Body of pancreas (tissue), 4 donors: Measurements from ENCODE around the gene TSPAN18. TPM values are rescaled to one million over a fixed set of nuclear protein-coding genes. Genes with fewer than 3 reads are reported as not detected.

Experiments used
- ATAC-seq: fragments of 150-250 bp; one replicate; pipeline ENCODE4 v1.9.1; 2016
- DNase-seq, 4 donors: peaks; one replicate each; pipeline ENCODE4 v3.0.0-alpha.2; 2019
- H3K27ac ChIP-seq, 4 donors: fragments of 200-600 bp; sonication (generic); 1 replicate in 3 of 4; 2 replicates in 1 of 4; pipeline versions ENCODE4 v1.5.1 to v1.6.1; 2016 to 2019; ENCODE audit warnings: mild to moderate bottlenecking in 1 of 4, mixed read lengths in 1 of 4, moderate library complexity in 1 of 4
- H3K27me3 ChIP-seq, 2 donors: fragments of 200-600 bp; sonication (generic); one replicate each; pipeline ENCODE4 v1.6.0; 2016; ENCODE audit warnings: mild to moderate bottlenecking in 1 of 2
- H3K36me3 ChIP-seq, 2 donors: fragments of 200-600 bp; sonication (generic); replicated peaks in 1 of 2; 2 replicates each; pipeline ENCODE4 v1.5.1; 2016; ENCODE audit warnings: low read depth in 2 of 2; ENCODE audit not compliant: insufficient read depth in 1 of 2
- H3K4me1 ChIP-seq: fragments of 200-600 bp; sonication (generic); one replicate; pipeline ENCODE4 v1.6.0; 2016
- H3K4me3 ChIP-seq, 2 donors: fragments of 200-600 bp; sonication (generic); 1 replicate in 1 of 2; 2 replicates in 1 of 2; pipeline ENCODE4 v1.5.1; 2016 to 2019
- H3K9me3 ChIP-seq, 3 donors: fragments of 200-600 bp; sonication (generic); 1 replicate in 2 of 3; 2 replicates in 1 of 3; pipeline ENCODE4 v1.5.1; 2016
- POLR2A ChIP-seq, 3 donors: fragments of 450-650 bp; IDR thresholded peaks; one replicate each; pipeline ENCODE4 v1.6.1; 2016; ENCODE audit warnings: antibody characterized with exemption in 3 of 3, mild to moderate bottlenecking in 2 of 3
- WGBS, 2 donors: methylation state at CpG; one replicate each; pipeline ENCODE4 v1.1.5; 2017; 5-methylcytosine and 5-hydroxymethylcytosine counted together
- intact Hi-C: fragments of 100-400 bp; cut with DNase I; formaldehyde crosslinking; loops from one replicate; pipeline ENCODE4 v1.15.1; 2023
- total RNA-seq, 2 donors: library from RNA; depleted of rRNA; stranded (reverse); fragments of >200 nt; gene quantifications; one replicate each; pipeline ENCODE4 v1.1.0, GENCODE V29; 2016
- TF ChIP-seq, protein P1 (sequence below), 7 experiments: fragments of 450-650 bp in 4 of 7; fragments of 200-600 bp in 3 of 7; sonication (generic) in 3 of 7; IDR thresholded peaks; one replicate each; pipeline ENCODE4 v1.5.1; 2016 to 2019; ENCODE audit warnings: antibody characterized with exemption in 7 of 7

TSPAN18 gene
- total RNA-seq, 2 donors from 2014 or later, result 2.1 to 3.0 TPM

GRCh38 chr11:44804449-44805437, 78.0 kb downstream of the TSPAN18 start:
- TF ChIP-seq POLR2A (IDR thresholded peaks at IDR 0.05), result no peak
- TF ChIP-seq, protein P1, sequence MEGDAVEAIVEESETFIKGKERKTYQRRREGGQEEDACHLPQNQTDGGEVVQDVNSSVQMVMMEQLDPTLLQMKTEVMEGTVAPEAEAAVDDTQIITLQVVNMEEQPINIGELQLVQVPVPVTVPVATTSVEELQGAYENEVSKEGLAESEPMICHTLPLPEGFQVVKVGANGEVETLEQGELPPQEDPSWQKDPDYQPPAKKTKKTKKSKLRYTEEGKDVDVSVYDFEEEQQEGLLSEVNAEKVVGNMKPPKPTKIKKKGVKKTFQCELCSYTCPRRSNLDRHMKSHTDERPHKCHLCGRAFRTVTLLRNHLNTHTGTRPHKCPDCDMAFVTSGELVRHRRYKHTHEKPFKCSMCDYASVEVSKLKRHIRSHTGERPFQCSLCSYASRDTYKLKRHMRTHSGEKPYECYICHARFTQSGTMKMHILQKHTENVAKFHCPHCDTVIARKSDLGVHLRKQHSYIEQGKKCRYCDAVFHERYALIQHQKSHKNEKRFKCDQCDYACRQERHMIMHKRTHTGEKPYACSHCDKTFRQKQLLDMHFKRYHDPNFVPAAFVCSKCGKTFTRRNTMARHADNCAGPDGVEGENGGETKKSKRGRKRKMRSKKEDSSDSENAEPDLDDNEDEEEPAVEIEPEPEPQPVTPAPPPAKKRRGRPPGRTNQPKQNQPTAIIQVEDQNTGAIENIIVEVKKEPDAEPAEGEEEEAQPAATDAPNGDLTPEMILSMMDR (IDR thresholded peaks at IDR 0.05), result no peak
- Histone ChIP-seq H3K36me3 (no peaks in the 10 kb centered on the region), H3K4me3 (no peak overlapping the region), H3K27me3 (no peaks in the 10 kb centered on the region), H3K9me3 (no peaks in the 10 kb centered on the region), H3K27ac (no peak overlapping the region), H3K4me1 (no peaks in the 10 kb centered on the region)
- ATAC-seq (no peak), DNase-seq (no peak)
- intact Hi-C loops, result no loop called here
- WGBS, 2 donors, result 37 to 46% methylated on average over 14 of the region's 14 CpGs

GRCh38 chr11:44805596-44805995, 78.8 kb downstream of the TSPAN18 start:
- H3K4me3 ChIP-seq, result no peak overlapping the region
- no peaks in the 10 kb centered on the region for H3K9me3 ChIP-seq
- no peaks in the 10 kb centered on the region for H3K36me3 ChIP-seq
- H3K27ac ChIP-seq, result no peak overlapping the region
- no peaks in the 10 kb centered on the region for H3K27me3 ChIP-seq
- no peaks in the 10 kb centered on the region for H3K4me1 ChIP-seq
- TF ChIP-seq, protein P1 (IDR thresholded peaks at IDR 0.05), result no peak
- no peak for TF ChIP-seq POLR2A (IDR thresholded peaks at IDR 0.05)
- DNase-seq, result no peak
- intact Hi-C loops, result no loop called here
- WGBS, 2 donors, result 60 to 67% methylated on average over 6 of the region's 6 CpGs
- ATAC-seq, result no peak

- no peak overlapping the region for H3K27ac ChIP-seq
- TF ChIP-seq, protein P1 (IDR thresholded peaks at IDR 0.05), result no peak
- TF ChIP-seq POLR2A (IDR thresholded peaks at IDR 0.05), result no peak
- WGBS, 2 donors, result 57 to 60% methylated on average over 7 of the region's 7 CpGs
- H3K27me3 ChIP-seq, result no peaks in the 10 kb centered on the region
- H3K36me3 ChIP-seq, result no peaks in the 10 kb centered on the region
- ATAC-seq, result no peak
- intact Hi-C loops, result no loop called here
- no peaks in the 10 kb centered on the region for H3K9me3 ChIP-seq
- H3K4me1 ChIP-seq, result no peaks in the 10 kb centered on the region
- H3K4me3 ChIP-seq, result no peak overlapping the region
- DNase-seq, result no peak
Observed at GRCh38 chr11:44808053-44808753, 81.4 kb downstream of the TSPAN18 start.

DNA sequence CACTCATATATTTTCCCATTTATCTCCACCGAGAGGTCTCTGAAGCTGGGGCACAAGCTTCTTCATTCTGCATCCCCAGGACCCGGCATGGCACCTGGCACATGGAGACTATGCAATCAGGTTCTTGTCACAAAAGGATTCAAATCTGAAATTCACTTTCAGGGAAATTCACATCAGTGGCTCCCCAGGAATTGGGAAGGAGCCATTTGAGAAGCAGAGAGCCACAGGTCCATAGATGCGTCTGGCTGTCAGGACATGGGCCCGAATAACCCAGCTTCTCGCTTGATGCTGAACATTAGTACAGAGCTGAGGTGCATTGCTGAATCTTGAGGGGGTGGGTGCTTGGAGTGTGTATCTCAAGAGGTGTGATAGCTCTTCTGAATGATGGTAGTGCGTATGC, 82.5 kb downstream of the TSPAN18 start:
- TF ChIP-seq, protein P1 (IDR thresholded peaks at IDR 0.05), result no peak
- no peak for TF ChIP-seq POLR2A (IDR thresholded peaks at IDR 0.05)
- intact Hi-C loops, result no loop called here
- Histone ChIP-seq H3K9me3 (no peaks in the 10 kb centered on the region), H3K4me3 (no peak overlapping the region), H3K27ac (no peak overlapping the region), H3K4me1 (no peaks in the 10 kb centered on the region), H3K36me3 (no peaks in the 10 kb centered on the region), H3K27me3 (no peaks in the 10 kb centered on the region)
- no peak for DNase-seq
- no peak for ATAC-seq
- WGBS, 2 donors, result 71 to 86% methylated on average over 5 to 6 of the region's 6 CpGs
